Activated naive CD4-positive, alpha-beta T cell treated with anti-CD3 and anti-CD28 coated beads, Interleukin-2, amount 50 U/mL, for 16 hours (primary cell): ENCODE results near the gene TANC1.

Experiments
- DNase-seq: peaks from one replicate; pipeline ENCODE4 v3.0.0-alpha.2; 2020

TANC1 gene

DNA sequence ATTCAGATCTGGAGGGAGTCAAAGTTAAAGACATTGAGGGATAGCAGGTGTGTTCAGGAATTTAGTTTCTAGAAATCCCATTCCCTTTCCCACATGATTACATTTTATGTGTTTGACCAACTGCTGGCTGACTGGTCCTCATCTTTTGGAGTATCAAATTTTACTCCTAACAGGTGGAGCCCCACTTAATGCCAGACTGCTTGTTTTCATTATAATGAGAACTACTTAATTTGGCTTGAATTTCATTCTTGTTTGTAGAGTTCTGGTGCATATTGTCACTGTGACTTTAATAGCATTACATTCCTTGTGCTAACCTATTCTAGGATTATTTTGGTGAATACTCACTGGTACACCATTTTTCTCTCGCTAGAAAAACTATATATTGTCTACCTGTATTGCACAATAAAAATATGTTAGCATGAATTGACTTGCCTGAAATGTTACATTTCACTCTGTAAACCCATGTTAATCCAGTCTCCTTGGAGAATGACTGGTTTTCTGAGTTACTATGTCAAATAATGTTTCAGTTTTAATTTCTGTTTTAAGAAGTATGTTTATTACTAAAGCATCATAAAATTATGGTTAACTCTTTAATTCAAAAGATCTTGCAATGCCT, 98.2 kb downstream of the TANC1 start:
- no peak for DNase-seq

DNA sequence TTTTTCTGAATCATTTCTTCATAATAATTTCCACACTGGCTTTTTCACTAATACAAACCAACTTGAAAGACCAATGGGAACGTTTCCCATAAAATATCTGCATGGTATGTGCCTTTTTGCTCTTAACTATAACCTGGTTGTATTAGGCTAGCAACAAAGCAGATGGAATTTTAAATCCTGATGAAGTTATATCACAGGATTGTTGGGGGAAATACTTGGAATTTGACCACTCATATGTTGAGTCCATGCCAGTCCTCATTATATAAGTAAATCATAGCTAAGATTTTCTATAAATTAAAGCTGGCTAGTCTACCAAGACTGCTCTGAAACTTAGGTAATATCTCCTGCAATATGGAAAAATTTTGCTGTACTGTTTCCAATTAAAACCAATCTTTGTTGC, 99.5 kb downstream of the TANC1 start:
- no peak for DNase-seq

DNA sequence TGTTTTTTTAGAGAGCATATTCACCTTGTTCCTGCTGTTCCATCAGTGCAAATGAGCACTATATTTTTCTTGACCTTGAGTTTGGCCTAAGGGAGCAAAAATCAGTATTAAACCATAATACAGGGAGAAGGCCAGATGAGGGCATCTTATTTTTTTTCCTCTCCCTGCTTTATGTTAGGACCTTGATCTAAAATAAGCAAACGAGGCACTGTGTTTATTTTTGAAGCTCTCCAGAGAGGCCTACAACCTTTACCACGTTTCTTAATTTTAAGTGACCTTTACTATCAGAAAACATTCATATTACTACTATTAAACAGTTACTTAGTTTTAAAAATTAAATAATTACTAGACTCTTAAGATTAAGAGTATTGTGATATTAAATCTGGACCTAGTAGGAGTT, 100.8 kb downstream of the TANC1 start:
- DNase-seq: no peak

DNA sequence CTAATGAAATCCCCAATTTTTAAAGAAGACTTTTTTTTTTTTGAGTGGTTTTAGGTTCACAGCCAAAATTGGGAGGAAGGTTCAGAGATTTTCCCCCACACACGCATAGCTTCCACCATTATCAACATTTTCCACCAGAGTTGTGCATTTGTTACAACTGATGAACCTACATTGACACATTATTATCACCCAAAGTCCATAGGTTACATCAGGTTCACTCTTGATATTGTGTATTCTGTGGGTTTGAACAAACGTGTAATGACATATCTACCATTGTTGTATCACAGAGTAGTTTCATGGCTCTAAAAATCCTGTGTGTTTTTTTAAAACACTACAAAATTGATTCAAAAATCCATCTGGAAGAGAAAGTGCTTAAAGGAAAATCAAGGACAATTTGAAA, 101.8 kb downstream of the TANC1 start:
- no peak for DNase-seq

DNA sequence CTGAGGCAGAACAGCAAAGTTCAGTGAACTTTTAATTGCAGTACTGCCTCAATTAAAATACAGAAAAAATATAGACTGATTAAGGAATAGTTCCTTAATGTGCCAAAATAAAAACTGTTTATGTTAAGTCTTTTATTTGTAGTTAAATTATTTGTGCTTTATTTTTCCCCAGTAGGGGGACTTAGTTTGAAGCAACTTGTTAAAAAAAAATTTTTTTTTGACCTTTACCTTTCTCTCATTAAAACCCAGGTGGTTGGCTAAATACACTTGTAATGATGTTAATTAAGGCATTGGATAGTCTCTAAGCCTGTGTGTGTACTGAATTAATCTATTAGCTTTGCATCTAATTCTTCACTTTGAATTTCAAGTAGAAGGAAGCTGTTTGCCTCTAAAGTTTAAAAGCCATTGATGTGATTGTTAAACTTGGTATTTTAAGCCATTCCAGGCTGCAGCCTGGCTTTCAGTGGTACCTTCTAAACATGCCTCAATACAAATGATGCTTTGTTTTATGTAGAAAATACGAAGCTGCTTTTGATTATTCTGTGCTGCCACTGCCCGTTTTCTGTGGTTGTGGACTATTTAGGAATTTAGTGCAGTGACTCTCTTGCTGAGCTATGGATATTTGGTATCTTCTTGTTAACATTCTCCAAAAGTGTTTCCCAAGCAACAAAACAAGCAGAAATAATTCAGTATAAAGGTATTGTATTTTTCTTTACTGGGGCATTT, 102.9 kb downstream of the TANC1 start:
- no peak for DNase-seq

DNA sequence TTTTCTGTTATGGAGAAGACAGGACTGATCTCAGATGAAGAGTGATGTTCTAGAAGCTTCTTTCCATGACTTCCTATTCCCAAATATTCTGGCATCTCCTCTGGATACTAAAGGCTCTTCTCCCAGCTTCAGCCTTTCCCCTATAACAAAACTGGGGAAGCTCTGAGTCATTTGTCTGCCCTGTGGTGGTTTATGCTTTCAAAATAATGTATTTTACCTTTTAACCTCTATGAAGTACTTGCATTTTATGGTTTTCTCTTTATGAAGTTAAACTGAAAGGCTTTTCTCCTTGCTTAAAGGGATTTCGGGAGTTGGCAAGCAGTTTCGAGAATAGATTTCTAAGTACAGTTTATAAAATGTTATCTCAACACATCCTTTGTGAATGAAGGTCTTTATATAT, 104.4 kb downstream of the TANC1 start:
- DNase-seq: no peak

DNA sequence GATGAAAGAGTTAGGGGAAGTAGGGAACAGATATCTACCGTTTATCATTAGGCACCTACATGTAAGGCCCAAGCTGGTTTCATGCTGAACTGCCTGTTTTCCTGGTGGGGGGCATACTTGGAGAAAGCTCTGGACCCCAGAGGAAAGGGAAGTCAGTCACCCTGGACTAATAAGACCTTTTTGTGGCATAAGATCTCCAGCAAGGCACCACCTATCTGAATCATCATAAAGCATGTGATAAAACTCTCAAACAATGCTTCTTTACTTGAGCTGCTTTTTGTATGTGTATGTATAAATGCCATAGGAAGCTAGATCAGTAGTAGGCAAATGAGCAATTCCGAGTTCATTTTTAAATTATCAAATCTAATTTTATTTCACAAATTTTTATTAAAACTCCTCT, 104.8 kb downstream of the TANC1 start:
- no peak for DNase-seq

DNA sequence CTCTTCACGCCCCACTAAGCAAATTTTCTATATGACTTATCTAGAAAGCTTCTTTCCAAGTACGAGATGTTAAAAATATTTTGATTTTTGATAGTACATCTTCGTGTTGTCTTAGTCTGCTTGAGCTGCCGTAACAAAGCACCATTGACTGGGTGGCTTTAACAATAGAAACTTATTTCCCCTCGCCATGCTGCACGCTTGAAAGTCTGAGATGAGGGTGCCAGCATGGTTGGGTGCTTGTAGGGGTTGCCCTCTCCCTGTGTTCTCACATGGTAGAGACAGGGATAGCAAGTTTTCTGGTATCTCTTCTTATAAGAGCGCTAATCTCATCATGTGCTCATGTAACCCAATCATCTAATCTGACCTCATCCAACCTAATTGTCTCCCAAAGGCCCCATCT, 106.2 kb downstream of the TANC1 start:
- no peak for DNase-seq

DNA sequence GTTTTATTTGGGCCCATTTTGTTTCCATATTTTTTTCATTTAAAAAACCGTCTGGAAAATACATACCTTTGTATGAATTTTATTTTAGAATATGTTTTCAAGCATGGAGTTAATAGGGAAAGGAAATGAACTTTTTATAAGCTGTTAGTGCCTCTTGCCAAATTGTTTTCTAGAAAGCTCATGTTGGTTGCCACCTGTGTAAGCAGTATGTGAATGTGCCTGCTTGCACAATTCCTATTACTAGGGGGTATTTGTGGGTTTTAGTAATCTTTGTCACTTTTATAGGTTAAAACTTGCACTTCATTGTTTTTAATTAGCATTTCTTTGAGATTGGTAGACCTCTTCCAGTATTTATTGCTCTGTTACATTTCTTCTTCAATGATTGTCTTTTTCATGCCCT, 107.3 kb downstream of the TANC1 start:
- DNase-seq: no peak

DNA sequence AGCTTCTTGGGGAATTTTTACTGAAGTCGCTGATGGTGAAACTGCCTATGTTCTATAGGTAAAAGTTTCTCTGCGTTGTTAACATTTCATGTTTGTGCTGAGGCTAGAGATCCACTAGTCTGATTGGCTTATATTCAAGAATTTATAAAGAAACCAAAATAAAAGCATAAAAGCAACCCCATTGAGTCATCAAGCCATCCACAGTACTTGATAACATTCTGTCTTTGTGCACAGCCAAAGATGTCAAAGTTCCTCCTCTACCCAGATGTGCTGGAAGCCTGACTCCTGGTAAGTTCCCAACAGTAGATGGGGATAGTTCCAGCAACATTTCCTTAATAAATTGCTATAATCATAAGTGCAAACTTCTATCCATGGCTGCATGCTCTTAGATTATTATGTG, 107.8 kb downstream of the TANC1 start:
- DNase-seq: no peak

DNA sequence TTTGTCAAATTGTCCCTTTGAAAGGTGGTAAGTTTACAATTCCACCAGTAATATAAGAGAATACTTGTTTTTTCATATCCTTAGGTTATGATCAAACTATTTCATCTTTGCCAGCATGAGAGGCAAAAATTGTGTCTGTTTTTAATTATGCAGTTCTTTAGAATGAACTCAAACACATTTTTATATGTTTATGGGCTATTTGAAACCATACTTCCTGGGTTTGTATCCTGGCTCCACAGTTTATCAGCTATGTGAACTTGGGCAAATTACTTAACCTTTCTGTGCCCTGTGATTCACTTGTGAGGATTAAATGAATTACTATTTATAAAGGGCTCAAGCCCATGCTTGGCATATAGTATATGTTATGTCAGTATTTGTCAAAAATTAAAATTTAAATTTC, 109.4 kb downstream of the TANC1 start:
- no peak for DNase-seq

DNA sequence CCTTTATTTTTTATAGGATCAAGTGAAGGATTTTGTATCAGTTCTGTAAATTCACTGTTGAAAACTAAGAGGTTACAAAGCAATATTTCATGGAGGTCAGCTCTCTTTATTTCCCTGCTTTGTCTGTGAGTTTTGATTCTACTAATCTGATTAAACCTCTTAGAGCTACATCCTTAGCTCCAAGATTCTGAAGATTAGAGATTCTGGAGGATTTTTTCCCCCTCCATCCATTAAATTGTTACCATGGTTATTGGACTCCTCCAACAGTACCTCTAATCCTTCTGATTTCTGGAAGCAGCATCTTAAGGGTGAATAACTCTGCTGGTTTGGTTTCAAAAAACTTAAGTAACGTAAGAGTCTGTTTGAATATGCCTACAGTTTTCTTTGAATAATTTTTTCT, 110.0 kb downstream of the TANC1 start:
- DNase-seq: no peak

DNA sequence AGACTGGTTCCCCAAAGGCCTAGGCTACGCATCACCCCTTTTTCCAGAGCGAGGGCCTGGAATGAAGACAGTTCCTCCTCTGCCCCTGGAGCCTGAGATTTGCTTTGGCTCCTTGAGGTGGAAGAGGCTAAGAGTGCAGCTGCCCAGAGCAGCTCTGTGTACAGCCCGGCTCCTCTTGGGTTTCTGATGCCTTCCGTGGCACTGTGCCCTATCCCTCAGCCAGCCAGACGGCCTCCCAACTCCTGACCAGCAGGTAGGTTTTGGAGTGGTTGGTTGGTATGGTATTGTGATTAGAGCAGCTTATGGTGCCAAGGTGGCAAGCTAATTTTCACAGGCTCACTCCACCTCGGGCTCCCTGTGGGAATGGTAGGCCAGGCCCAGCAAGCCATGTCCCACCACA, 112.2 kb downstream of the TANC1 start:
- no peak for DNase-seq

DNA sequence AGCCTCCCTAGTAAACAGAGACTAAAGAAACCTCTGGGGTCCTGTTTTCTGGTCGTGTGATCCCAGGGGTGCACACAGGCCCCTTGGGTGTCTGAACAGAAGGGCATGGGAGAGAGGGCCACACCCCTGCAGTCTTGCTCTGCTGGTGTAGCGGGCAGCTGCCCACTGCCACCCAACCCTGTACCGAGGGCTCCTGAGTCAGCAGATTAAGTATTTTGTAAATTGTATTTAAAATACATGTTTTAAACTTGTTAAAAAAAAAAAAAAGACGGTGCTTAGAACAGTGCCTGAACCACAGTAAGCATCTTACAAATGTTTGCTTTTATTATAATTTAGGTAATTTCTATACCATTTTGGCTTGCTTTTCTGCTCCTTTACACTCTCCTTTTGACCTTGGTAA, 113.7 kb downstream of the TANC1 start:
- DNase-seq: no peak

DNA sequence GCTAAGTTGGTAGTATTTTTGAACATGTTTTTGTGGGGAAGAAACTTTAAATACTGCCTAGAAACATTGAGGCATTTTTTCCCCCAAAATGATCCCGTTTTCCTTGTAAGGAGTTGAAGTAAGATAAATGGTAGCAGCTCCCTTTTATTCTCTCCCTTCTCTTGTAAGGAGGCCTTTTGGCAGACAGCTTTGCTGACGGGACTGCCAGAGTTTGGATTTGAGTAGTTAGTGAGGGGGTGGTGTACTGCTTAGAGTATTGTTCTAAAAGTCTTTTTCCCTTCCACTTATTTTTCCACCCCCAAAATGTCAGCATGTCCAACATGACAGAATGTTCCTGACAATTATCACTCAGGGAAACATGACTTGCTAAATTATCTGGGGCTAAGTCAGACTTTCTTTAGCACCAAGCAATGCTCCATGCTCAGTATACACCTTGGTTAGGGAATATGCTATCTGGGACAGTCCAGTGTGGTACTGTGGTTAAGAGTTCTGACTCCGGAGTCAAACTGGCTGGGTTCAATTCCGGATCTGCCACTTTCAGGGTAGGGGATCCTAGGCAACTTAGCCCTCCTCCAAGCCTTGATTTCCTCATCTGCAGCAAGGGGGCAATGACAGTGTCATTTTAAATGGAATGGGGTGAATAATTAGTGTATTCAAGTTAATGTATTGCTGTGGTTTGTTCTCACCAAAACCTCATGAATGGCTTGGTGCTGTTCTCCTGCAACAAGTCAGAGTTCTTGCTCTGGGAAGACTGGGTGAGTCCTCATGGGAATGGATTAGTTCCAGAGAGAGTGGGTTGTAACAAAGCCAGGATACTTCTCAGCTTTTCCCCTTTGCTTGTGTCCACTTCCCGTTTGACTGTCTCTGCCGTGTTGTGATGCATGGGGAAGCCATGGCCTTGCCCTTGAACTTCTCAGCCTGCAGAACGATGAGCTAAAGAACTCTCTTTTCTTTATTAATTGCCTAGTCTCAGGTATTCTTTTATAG, 116.2 kb downstream of the TANC1 start:
- no peak for DNase-seq

DNA sequence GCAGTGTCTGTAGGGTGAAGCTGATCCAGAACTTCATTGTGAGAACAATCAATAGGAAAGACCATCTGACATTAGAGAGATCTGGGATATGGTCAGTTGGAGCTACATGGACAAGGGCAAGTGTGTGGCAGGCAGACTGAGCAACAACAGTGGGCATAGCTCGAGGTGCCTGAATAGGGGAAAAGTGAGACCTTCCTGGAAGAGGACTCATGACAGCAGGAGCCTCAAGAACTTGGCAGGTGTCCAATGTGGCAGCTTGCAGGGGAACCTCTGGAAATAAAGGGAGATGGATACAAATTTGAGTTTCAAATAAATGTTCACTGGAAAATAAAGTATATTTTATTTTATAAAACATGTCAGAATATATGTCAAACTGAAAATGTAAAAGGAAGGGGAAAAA, 117.9 kb downstream of the TANC1 start:
- no peak for DNase-seq

DNA sequence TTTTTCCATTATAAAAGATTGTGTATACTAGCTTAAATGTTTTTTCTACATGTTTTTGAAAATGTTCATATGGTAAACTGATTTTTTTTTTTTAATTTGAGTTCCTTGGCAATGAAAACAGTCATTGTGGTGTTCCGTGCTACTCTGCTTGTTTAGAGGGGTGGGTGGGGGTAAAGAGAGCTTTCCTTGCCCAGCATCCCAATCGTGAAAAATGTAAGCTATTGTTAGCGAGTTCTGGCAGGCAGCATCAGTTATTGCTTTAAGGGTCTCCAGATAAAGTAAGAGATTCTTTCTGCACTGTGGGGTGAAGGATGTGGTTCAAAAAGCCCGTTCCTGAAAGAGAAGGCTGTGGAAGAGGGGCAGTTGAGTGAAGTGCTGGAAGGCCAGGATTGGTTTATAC, 118.4 kb downstream of the TANC1 start:
- DNase-seq: no peak

DNA sequence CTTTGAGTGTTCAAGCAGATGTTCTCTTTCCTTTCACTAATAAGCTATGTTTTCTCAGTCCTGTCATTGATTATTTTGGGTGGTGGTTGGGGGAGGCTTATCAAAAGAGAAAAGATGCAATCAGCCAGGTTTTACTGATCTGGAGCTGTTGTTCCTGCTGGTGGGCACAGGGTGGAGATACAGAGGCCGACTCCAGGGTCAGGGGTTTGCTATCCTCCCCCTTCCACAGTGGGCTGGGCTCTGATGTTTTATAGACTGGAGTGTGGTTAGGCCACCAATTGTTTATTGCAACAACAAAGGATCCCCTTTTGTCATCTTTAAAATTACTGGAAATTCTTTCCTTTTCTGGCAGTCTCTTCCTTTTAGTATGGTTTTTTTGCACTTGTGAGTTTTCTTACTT, 120.5 kb downstream of the TANC1 start:
- DNase-seq: no peak

DNA sequence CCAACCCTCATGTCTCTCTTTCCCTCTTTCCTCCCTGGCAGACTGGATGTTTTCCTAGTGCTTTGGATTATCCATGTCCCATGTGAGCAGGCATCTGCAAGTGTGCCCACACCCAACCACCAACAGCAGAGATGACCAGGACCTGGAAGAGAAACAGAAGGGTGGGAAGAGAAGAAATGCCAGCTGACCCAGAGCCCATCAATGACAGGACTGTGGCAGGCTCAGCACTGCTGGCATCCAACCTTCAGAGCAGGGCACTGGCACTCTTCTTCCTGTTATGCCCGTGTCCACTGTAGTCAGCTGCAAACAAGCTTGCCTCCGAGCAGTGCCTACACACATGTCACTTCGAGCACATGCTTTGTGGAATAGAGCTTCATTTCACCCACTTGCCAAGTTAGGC, 121.1 kb downstream of the TANC1 start:
- DNase-seq: no peak

DNA sequence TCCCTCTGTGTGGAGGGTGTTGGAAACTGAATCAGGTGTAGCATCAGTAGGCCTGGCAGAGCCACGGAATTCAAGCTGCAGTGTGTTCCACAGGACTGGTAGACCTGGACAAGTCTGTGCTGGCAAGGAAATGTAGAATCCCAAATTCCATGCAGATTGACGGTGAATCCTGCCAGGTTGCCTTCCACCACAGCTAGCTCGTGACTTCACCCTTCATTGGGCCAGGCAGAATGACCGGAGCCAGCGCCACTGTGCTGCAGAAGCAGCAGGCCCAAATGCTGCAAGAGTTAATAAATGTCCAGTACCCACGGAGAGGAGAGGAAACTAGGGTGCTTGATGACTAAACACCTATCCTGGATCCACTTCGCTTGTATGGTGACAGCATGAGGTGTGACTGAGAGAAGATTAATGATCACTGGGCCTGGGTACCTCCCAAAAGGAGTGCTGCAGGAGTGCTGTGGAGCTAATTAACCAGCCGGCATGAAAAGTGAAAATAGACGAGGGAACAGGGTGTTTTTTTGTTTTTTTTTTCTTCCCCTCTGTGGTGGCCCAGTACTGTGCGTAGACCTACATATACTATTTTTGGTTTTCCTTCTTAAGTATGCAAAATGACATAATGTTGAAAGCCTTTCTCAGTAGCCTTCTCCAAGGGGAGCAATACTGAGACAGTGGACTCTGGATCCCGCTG, 122.2 kb downstream of the TANC1 start:
- DNase-seq: no peak

DNA sequence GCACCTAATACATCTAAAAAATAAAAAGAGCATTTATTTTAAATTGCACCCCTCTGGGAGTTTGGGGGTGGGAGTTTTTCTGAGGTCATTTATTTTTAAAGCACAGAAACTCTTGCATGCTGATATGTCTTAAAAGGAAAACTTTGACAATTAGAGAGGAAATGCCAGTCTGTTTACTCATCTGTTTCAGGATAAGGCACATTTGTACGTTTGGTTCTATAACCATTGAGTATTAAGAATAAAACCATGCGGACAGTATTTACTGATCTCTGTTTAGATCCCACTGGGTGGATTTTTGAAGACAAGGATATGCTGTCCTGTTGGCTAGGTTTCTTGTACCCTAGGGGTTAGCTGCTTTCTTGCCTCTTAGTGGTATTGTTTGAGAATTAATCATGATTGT, 122.9 kb downstream of the TANC1 start:
- no peak for DNase-seq

DNA sequence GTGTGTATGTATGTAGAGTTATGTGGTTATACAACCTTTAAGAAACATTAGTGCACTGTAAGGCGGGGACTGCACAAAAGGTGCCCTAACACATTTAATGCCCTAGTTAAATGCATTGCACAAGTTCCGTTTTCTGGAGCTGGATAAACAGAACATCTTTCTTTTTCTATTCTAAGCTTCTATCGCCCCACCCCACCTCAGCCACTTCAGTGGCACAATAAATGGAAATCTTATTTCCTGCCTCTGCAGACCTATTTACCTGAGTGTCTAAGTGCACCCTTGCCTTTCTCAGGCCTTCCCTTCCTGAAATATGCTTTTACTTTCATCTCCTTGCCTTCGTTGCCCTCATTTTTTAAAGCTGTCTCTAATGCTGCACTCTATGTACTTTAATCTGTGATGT, 123.5 kb downstream of the TANC1 start:
- no peak for DNase-seq

DNA sequence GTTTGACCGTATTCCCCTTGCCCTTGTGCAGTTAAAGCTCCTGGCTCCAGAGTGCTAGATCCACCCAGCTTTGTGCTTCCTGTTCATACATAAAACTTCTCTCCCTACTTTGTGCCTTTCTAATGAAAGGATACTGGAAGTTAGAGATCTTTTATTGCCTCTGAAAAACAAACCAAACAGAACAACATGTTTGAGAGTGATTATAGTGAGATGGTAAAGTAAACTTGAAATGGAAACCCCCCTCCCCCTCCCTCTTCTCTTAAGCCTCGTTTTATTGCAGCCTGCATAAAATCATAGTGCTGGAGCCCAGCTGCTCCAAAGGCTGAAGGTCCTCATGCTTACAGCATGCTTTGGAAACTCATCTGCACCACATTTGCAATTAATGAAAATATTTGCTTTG, 125.1 kb downstream of the TANC1 start:
- DNase-seq: no peak
